BE2C (cell line): ENCODE data around the gene CNGB1.
"Not testable (repeated sequence)": the region's sequence is repeated elsewhere in the genome, so short reads cannot be mapped to it uniquely, and the experiment has no call there.

Source experiments
- DNase-seq: peaks from one replicate; pipeline ENCODE4 v3.0.0-alpha.2; 2020
- H3K27me3 ChIP-seq: fragments of 250-450 bp; sonication (Bioruptor Pico); 2 replicates; pipeline ENCODE4 v1.5.1; 2020; ENCODE audit warnings: mild to moderate bottlenecking
- H3K36me3 ChIP-seq: fragments of 250-450 bp; sonication (Bioruptor Pico); 2 replicates; pipeline ENCODE4 v1.5.1; 2020; ENCODE audit warnings: mild to moderate bottlenecking
- H3K4me1 ChIP-seq: fragments of 250-450 bp; sonication (Bioruptor Pico); 2 replicates; pipeline ENCODE4 v1.5.1; 2020
- H3K4me3 ChIP-seq: 2 replicates; pipeline ENCODE4 v1.5.1; 2011; ENCODE audit warnings: low read depth, low read length
- H3K9me3 ChIP-seq: fragments of 250-450 bp; sonication (Bioruptor Pico); 2 replicates; pipeline ENCODE4 v1.5.1; 2020
- CTCF ChIP-seq: IDR thresholded peaks from 2 replicates; pipeline ENCODE4 v1.5.1; 2012; ENCODE audit warnings: mild to moderate bottlenecking, low read depth, low read length

CNGB1 gene

GRCh38 chr16:57852189-57852588, 118.7 kb downstream of the CNGB1 start:
- TF ChIP-seq CTCF = no peak
- Histone ChIP-seq H3K36me3 (no peaks in the 10 kb centered on the region), H3K9me3 (no peaks in the 10 kb centered on the region), H3K27me3 (no peaks in the 10 kb centered on the region), H3K4me3 (no peak overlapping the region), H3K4me1 (no peaks in the 10 kb centered on the region)
- no peak for DNase-seq

DNA sequence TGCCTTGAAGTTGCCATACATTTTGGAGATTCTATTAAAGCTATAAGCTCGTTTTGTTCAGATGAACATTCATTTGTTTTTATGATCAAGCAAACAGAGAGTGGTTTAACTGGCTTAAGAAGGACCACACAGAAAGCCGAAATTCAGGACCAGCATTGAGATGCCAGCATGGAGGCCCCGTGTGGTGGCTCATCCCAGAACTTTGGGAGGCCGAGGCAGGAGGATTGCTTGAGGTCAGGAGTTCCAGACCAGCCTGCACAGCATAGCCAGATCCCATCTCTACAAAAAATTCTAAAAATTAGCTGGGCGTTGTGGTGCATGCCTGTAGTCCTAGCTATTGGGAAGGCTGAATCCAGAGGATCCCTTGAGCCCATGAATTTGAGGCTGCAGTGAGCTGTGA, 122.7 kb downstream of the CNGB1 start:
- TF ChIP-seq CTCF = no peak
- H3K36me3 ChIP-seq = no peaks in the 10 kb centered on the region
- DNase-seq = no peak
- H3K9me3 ChIP-seq = no peaks in the 10 kb centered on the region
- no peaks in the 10 kb centered on the region for H3K4me1 ChIP-seq
- H3K27me3 ChIP-seq = no peaks in the 10 kb centered on the region
- no peak overlapping the region for H3K4me3 ChIP-seq

GRCh38 chr16:57846931-57847330, 124.0 kb downstream of the CNGB1 start:
- not testable (repeated sequence) for DNase-seq, H3K4me3 ChIP-seq, H3K27me3 ChIP-seq

DNA sequence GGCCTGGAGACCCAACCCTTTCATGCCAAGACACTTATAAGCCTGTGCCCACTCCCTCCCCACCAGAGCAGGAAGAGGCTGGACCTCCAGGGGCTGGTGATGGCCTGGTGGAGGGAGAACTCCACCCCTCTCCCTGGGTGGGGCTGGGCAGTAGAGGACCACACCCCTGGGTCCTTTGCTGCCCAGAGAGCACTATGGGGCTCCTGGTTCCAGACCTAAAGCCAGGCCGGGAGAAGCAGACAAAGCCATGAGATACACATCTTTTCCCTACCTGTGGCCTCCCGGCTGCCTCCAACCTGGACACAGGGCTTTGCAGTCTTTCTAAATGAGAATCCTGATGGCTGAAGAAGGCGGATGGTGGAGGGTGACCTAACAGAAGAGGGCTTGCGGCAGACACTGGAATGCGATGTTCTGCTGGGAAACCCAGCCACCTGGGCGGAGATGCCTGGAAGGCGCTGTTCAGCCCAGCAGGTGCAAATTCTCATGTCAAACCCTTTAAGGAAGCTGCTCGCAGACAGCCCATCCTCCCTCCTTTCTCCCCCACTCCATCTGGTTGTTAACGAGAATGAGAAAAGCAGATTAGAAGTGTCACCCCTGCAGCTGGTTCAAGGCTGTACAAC, 124.7 kb downstream of the CNGB1 start:
- no peaks in the 10 kb centered on the region for H3K4me1 ChIP-seq
- no peak overlapping the region for H3K4me3 ChIP-seq
- H3K9me3 ChIP-seq = no peaks in the 10 kb centered on the region
- no peak for TF ChIP-seq CTCF
- H3K36me3 ChIP-seq = no peaks in the 10 kb centered on the region
- DNase-seq = no peak
- no peaks in the 10 kb centered on the region for H3K27me3 ChIP-seq

More at GRCh38 chr16:57846931-57847330, 124.0 kb downstream of the CNGB1 start:
- H3K9me3 ChIP-seq, H3K36me3 ChIP-seq, H3K4me1 ChIP-seq: not testable (repeated sequence)

DNA sequence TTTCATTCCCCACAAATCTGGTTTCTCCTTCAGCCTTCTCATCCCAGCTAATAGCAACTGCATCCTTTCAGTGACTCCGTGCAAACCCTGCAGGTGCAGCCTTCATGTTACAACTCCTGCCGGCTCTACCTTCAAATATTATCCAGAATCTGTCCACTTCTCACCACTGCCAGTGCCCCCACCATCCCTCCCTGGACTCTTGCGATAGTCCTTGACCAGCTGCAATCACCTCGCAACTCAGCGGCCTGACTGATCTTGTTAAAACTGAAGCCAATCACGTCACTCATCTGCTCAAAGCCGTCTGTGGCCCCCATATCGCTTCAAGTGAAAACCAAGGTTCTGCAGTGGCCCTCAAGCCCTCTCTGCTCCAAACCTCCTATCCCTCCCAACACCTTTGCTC, 125.8 kb downstream of the CNGB1 start:
- Histone ChIP-seq H3K4me3 (no peak overlapping the region), H3K4me1 (no peaks in the 10 kb centered on the region), H3K36me3 (no peaks in the 10 kb centered on the region), H3K27me3 (no peaks in the 10 kb centered on the region), H3K9me3 (no peaks in the 10 kb centered on the region)
- no peak for TF ChIP-seq CTCF
- no peak for DNase-seq

DNA sequence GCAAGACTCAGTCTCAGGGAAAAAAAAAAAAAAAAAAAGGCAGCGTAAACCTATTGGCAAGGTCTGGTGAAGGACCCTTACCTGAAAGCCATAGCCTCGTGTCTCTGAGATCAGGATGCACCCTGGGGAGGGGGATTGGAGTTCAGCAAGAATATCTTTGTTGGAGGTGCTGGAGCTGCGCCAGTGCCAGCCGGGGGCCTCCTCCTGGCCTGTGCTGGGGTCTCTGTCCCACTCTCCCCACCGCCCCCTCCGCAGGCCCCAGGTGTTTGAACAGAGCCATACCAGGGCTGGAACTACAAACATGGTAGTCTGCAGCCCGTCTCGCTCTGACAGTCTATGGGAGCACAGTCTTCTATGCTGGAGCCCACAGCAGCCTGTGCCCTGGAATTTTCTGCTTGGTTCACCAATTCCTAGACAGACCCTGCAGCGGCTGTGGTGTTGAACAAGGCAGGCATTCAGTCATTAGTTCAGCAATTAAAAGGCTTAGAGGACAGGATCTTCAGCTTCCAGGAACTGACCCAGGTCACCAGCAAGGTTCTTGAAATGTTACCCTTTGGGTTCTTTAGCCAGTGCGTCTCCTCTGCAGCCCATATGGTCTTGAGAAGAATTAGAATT, 126.4 kb downstream of the CNGB1 start:
- no peaks in the 10 kb centered on the region for H3K27me3 ChIP-seq
- DNase-seq = no peak
- TF ChIP-seq CTCF = no peak
- H3K36me3 ChIP-seq = no peaks in the 10 kb centered on the region
- H3K4me3 ChIP-seq = no peak overlapping the region
- H3K9me3 ChIP-seq = no peaks in the 10 kb centered on the region
- H3K4me1 ChIP-seq = no peaks in the 10 kb centered on the region
